H9 (cell line): ENCODE results near the gene THSD7A. TPM values are rescaled to one million over a fixed set of nuclear protein-coding genes. Genes with fewer than 3 reads are reported as not detected.

ENCODE experiments used
- DNase-seq: peaks from one replicate; pipeline ENCODE4 v3.0.0-alpha.2; 2017
- H2AFZ ChIP-seq: one replicate; pipeline ENCODE4 v1.6.1; 2013; ENCODE audit warnings: mild to moderate bottlenecking, low read length, control low read depth, moderate library complexity
- H2AK5ac ChIP-seq: 2 replicates; pipeline ENCODE4 v1.6.1; 2013; ENCODE audit warnings: low read length, control low read depth, mixed read lengths; ENCODE audit not compliant: insufficient read length
- H2BK120ac ChIP-seq: one replicate; pipeline ENCODE4 v1.6.1; 2013; ENCODE audit warnings: low read depth, mild to moderate bottlenecking, low read length, control low read depth, inconsistent platforms; ENCODE audit not compliant: poor library complexity, severe bottlenecking
- H2BK12ac ChIP-seq: 2 replicates; pipeline ENCODE4 v1.6.1; 2013; ENCODE audit warnings: low read length, control low read depth, mixed read lengths, low read depth; ENCODE audit not compliant: insufficient read length
- H2BK15ac ChIP-seq: 2 replicates; pipeline ENCODE4 v1.6.1; 2013; ENCODE audit warnings: low read depth, low read length, control low read depth
- H2BK20ac ChIP-seq: one replicate; pipeline ENCODE4 v1.6.1; 2013; ENCODE audit warnings: low read depth, mild to moderate bottlenecking, low read length, control low read depth, inconsistent platforms; ENCODE audit not compliant: poor library complexity, severe bottlenecking
- H2BK5ac ChIP-seq: 2 replicates; pipeline ENCODE4 v1.6.1; 2013; ENCODE audit warnings: low read length, control low read depth, mixed read lengths; ENCODE audit not compliant: insufficient read length
- H3K14ac ChIP-seq: 2 replicates; pipeline ENCODE4 v1.6.1; 2013; ENCODE audit warnings: low read length, control low read depth; ENCODE audit not compliant: insufficient read depth
- H3K18ac ChIP-seq: 2 replicates; pipeline ENCODE4 v1.6.1; 2013; ENCODE audit warnings: low read depth, mild to moderate bottlenecking, mixed read lengths, low read length, control low read depth; ENCODE audit not compliant: insufficient read length
- H3K23ac ChIP-seq: 2 replicates; pipeline ENCODE4 v1.6.1; 2013; ENCODE audit warnings: low read length, control low read depth, mixed read lengths, low read depth; ENCODE audit not compliant: insufficient read length
- H3K23me2 ChIP-seq: 2 replicates; pipeline ENCODE4 v1.6.1; 2013; ENCODE audit warnings: low read depth, mild to moderate bottlenecking, mixed read lengths, low read length, control low read depth; ENCODE audit not compliant: insufficient read length, poor library complexity, severe bottlenecking
- H3K27ac ChIP-seq: 2 replicates; pipeline ENCODE4 v1.5.1; 2013; ENCODE audit warnings: low read length, control low read depth, mixed read lengths, low read depth; ENCODE audit not compliant: insufficient read length
- H3K27me3 ChIP-seq: 2 replicates; pipeline ENCODE4 v1.6.1; 2013; ENCODE audit warnings: low read length, control low read depth, inconsistent platforms; ENCODE audit not compliant: insufficient read depth
- H3K4ac ChIP-seq: 2 replicates; pipeline ENCODE4 v1.6.1; 2013; ENCODE audit warnings: low read depth, mild to moderate bottlenecking, control low read depth, inconsistent platforms, low read length, moderate library complexity
- H3K4me1 ChIP-seq: 2 replicates; pipeline ENCODE4 v1.6.1; 2013; ENCODE audit warnings: low read length, control low read depth, inconsistent platforms; ENCODE audit not compliant: insufficient read depth
- H3K4me2 ChIP-seq: 2 replicates; pipeline ENCODE4 v1.6.1; 2013; ENCODE audit warnings: low read length, control low read depth, mixed read lengths; ENCODE audit not compliant: insufficient read length, insufficient read depth
- H3K56ac ChIP-seq: 2 replicates; pipeline ENCODE4 v1.6.1; 2013; ENCODE audit warnings: low read depth, mild to moderate bottlenecking, mixed read lengths, low read length, control low read depth; ENCODE audit not compliant: insufficient read length
- H3K79me1 ChIP-seq: 2 replicates; pipeline ENCODE4 v1.6.1; 2013; ENCODE audit warnings: low read depth, mild to moderate bottlenecking, moderate library complexity, low read length, control low read depth, inconsistent platforms; ENCODE audit not compliant: insufficient read depth, poor library complexity, severe bottlenecking
- H3K79me2 ChIP-seq: 2 replicates; pipeline ENCODE4 v1.6.1; 2013; ENCODE audit warnings: low read length, control low read depth, inconsistent platforms; ENCODE audit not compliant: insufficient read depth
- H3K9ac ChIP-seq: 2 replicates; pipeline ENCODE4 v1.6.1; 2013; ENCODE audit warnings: low read length, control low read depth, mixed read lengths; ENCODE audit not compliant: insufficient read length; ENCODE audit errors: extremely low read depth
- H3K9me3 ChIP-seq: one replicate; pipeline ENCODE4 v1.6.1; 2013; ENCODE audit warnings: low read depth, low read length, inconsistent platforms; ENCODE audit not compliant: control insufficient read depth
- H3T11ph ChIP-seq: one replicate; pipeline ENCODE4 v1.6.1; 2013; ENCODE audit warnings: mild to moderate bottlenecking, low read length, control low read depth, inconsistent platforms
- H4K20me1 ChIP-seq: one replicate; pipeline ENCODE4 v1.6.1; 2013; ENCODE audit not compliant: control insufficient read depth, insufficient read length, insufficient read depth
- H4K5ac ChIP-seq: 2 replicates; pipeline ENCODE4 v1.6.1; 2013; ENCODE audit warnings: low read depth, mild to moderate bottlenecking, mixed read lengths, low read length, control low read depth; ENCODE audit not compliant: insufficient read length
- H4K8ac ChIP-seq: replicated peaks from 2 replicates; pipeline ENCODE4 v1.6.1; 2013; ENCODE audit warnings: low read length, control low read depth, mixed read lengths, low read depth; ENCODE audit not compliant: insufficient read length
- H4K91ac ChIP-seq: 2 replicates; pipeline ENCODE4 v1.6.1; 2013; ENCODE audit warnings: low read depth, mild to moderate bottlenecking, moderate library complexity, mixed read lengths, low read length, control low read depth; ENCODE audit not compliant: insufficient read length
- H3K27ac Mint-ChIP-seq, 3 experiments: 2 replicates in 2 of 3; 3 replicates in 1 of 3; pipeline ENCODE4 v1.8.0; 2020 to 2021; ENCODE audit warnings: mixed read lengths in 3 of 3, mild to moderate bottlenecking in 1 of 3, moderate library complexity in 1 of 3
- H3K27me3 Mint-ChIP-seq: 2 replicates; pipeline ENCODE4 v1.8.0; 2021; ENCODE audit warnings: low read depth, mild to moderate bottlenecking, moderate library complexity, mixed read lengths
- H3K36me3 Mint-ChIP-seq, 3 experiments: 2 replicates in 2 of 3; 3 replicates in 1 of 3; pipeline ENCODE4 v1.8.0; 2020 to 2021; ENCODE audit warnings: low read depth in 3 of 3, mixed read lengths in 3 of 3; ENCODE audit not compliant: insufficient read depth in 1 of 3
- H3K4me1 Mint-ChIP-seq, 2 experiments: 2 replicates each; pipeline ENCODE4 v1.8.0; 2020; ENCODE audit warnings: mixed read lengths in 2 of 2
- H3K4me3 Mint-ChIP-seq, 2 experiments: 2 replicates in 1 of 2; 3 replicates in 1 of 2; pipeline ENCODE4 v1.8.0; 2020 to 2021; ENCODE audit warnings: mild to moderate bottlenecking in 2 of 2, mixed read lengths in 2 of 2, moderate library complexity in 1 of 2
- H3K9me3 Mint-ChIP-seq, 2 experiments: 2 replicates in 1 of 2; 3 replicates in 1 of 2; pipeline ENCODE4 v1.8.0; 2020; ENCODE audit warnings: mild to moderate bottlenecking in 2 of 2, mixed read lengths in 2 of 2, moderate library complexity in 1 of 2
- WGBS: extraction: QIAGEN DNeasy Blood & Tissue Kit; methylation state at CpG from one replicate; pipeline ENCODE4 v1.1.7; 2013; ENCODE audit warnings: missing lambda C conversion rate, low lambda C conversion rate, mixed read lengths; ENCODE audit not compliant: insufficient read length; ENCODE audit errors: extremely low coverage; 5-methylcytosine and 5-hydroxymethylcytosine counted together
- total RNA-seq: library from RNA; stranded (reverse); gene quantifications from 2 replicates; pipeline ENCODE4 v1.2.1, GENCODE V29; 2021
- TF ChIP-seq, protein P1 (sequence below): fragments of 200-600 bp; sonication (generic); conservative IDR thresholded peaks from 3 replicates; pipeline ENCODE4 v1.8.0; 2021; ENCODE audit warnings: antibody characterized with exemption, mild to moderate bottlenecking

THSD7A gene
- total RNA-seq, 1 experiment from 2014 or later = 0.42 TPM

DNA sequence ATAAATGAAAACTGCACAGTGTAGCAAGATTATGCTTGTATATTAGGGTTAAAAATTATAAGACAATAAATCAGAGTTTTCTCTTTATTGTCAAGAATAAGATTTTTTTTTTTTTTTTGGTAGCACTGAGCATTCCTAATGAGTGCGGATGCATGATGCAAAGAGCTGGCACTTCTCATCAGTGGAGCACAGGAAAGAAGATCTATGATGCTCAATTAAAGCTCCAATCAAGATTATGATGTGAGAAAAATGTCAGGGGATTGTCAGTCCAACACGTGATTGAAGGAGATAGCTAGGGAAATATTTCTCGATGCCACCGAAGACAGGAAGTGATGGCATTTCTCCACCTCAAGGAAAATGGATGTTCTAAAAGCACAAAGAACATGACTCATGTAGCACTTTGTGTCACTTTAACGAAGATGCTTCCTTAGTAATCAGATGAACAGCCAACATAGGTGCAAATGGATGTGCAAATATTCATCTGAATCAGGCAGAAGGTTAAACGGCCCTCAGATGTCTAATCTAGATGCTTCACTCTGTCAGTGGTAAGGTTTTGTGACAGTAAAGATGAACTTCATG lies 240.9 kb downstream of the THSD7A start:
- no peak overlapping the region for H3K18ac ChIP-seq
- no peak overlapping the region for H3T11ph ChIP-seq
- DNase-seq = no peak
- Mint-ChIP-seq H3K4me1 (no peaks in the 10 kb centered on the region), H3K36me3 (no peaks in the 10 kb centered on the region; a peak in 2 of 7 replicates), H3K4me3 (no peak overlapping the region), H3K27ac (no peak overlapping the region), H3K27me3 (no peaks in the 10 kb centered on the region), H3K9me3 (no peaks in the 10 kb centered on the region)
- no peak overlapping the region for H2BK20ac ChIP-seq
- no peak overlapping the region for H2BK5ac ChIP-seq
- H3K27ac ChIP-seq = no peak overlapping the region
- H4K5ac ChIP-seq = no peak overlapping the region
- no peak overlapping the region for H2BK120ac ChIP-seq
- H3K79me1 ChIP-seq = no peaks in the 10 kb centered on the region
- no peaks in the 10 kb centered on the region for H3K23me2 ChIP-seq
- no peak overlapping the region for H3K56ac ChIP-seq
- H4K91ac ChIP-seq = no peak overlapping the region
- H3K79me2 ChIP-seq = no peaks in the 10 kb centered on the region
- no peak overlapping the region for H3K14ac ChIP-seq
- WGBS = no CpG with 5 or more reads among the region's 6 CpGs
- H3K23ac ChIP-seq = no peak overlapping the region
- H2AK5ac ChIP-seq = no peak overlapping the region
- no peaks in the 10 kb centered on the region for H4K20me1 ChIP-seq
- TF ChIP-seq, protein P1, sequence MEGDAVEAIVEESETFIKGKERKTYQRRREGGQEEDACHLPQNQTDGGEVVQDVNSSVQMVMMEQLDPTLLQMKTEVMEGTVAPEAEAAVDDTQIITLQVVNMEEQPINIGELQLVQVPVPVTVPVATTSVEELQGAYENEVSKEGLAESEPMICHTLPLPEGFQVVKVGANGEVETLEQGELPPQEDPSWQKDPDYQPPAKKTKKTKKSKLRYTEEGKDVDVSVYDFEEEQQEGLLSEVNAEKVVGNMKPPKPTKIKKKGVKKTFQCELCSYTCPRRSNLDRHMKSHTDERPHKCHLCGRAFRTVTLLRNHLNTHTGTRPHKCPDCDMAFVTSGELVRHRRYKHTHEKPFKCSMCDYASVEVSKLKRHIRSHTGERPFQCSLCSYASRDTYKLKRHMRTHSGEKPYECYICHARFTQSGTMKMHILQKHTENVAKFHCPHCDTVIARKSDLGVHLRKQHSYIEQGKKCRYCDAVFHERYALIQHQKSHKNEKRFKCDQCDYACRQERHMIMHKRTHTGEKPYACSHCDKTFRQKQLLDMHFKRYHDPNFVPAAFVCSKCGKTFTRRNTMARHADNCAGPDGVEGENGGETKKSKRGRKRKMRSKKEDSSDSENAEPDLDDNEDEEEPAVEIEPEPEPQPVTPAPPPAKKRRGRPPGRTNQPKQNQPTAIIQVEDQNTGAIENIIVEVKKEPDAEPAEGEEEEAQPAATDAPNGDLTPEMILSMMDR = no peak
- no peaks in the 10 kb centered on the region for H3K27me3 ChIP-seq
- no peaks in the 10 kb centered on the region for H3K4me1 ChIP-seq
- no peak overlapping the region for H4K8ac ChIP-seq
- H3K4me2 ChIP-seq = no peak overlapping the region
- no peaks in the 10 kb centered on the region for H3K9me3 ChIP-seq
- H2BK12ac ChIP-seq = no peak overlapping the region
- no peak overlapping the region for H3K4ac ChIP-seq
- H2AFZ ChIP-seq = no peak overlapping the region
- no peak overlapping the region for H2BK15ac ChIP-seq
- H3K9ac ChIP-seq = no peak overlapping the region
